GM12892 (cell line): ENCODE results near the gene TSPYL6.

Source experiments
- POLR2A ChIP-seq: IDR thresholded peaks from 2 replicates; pipeline ENCODE4 v1.6.1; 2011; ENCODE audit warnings: low read depth, low read length, control low read depth
- POLR2AphosphoS5 ChIP-seq: IDR thresholded peaks from 2 replicates; pipeline ENCODE4 v1.6.1; 2011; ENCODE audit warnings: low read depth, low read length, control low read depth

GRCh38 chr2:54271189-54271588 is 15.2 kb upstream of the TSPYL6 start:
- TF ChIP-seq POLR2AphosphoS5, result no peak
- no peak for TF ChIP-seq POLR2A
